Caco-2 (cell line): ENCODE results near the gene ATG10. TPM values are rescaled to one million over a fixed set of nuclear protein-coding genes. Genes with fewer than 3 reads are reported as not detected.

Experiments
- BruUV-seq: library from RNA; stranded (reverse); fragments of 400-500 nt; replicated peaks from 2 replicates; lab custom pipeline; 2021; lab: Mats Ljungman, UMichigan
- CTCF ChIA-PET: fragments of 300-600 bp; sonication (Branson Sonifier 250); formaldehyde crosslinking; loops from one replicate; lab custom pipeline; 2022; ENCODE audit warnings: antibody characterized with exemption; lab: Charles Lee
- POLR2A ChIA-PET: fragments of 300-600 bp; sonication (Branson Sonifier 250); formaldehyde crosslinking; loops from one replicate; lab custom pipeline; 2022; ENCODE audit warnings: antibody characterized with exemption; lab: Charles Lee
- DNase-seq, 2 experiments: peaks; one replicate each; pipeline versions ENCODE4 v3.0.0 to v3.0.0-alpha.2; 2020 to 2022
- H3K27me3 ChIP-seq: replicated peaks from 2 replicates; pipeline ENCODE4 v1.6.0; 2011; ENCODE audit warnings: low read length; ENCODE audit not compliant: control insufficient read depth, insufficient read depth
- H3K36me3 ChIP-seq: 2 replicates; pipeline ENCODE4 v1.5.1; 2011; ENCODE audit warnings: low read length; ENCODE audit not compliant: control insufficient read depth, insufficient read depth
- H3K4me1 ChIP-seq: fragments of 250-450 bp; sonication (Bioruptor Pico); 2 replicates; pipeline ENCODE4 v1.5.1; 2020; ENCODE audit warnings: mild to moderate bottlenecking
- H3K4me3 ChIP-seq: 2 replicates; pipeline ENCODE4 v1.5.1; 2011; ENCODE audit warnings: low read depth, mild to moderate bottlenecking, control low read depth, low read length
- H3K9me3 ChIP-seq: fragments of 250-450 bp; sonication (Bioruptor Pico); 2 replicates; pipeline ENCODE4 v1.5.1; 2020; ENCODE audit warnings: mild to moderate bottlenecking, moderate library complexity
- H3K27ac Mint-ChIP-seq: one replicate; pipeline ENCODE4 v1.8.0; 2022; ENCODE audit warnings: mixed read lengths; ENCODE audit not compliant: unreplicated experiment
- H3K27me3 Mint-ChIP-seq: one replicate; pipeline ENCODE4 v1.8.0; 2022; ENCODE audit warnings: mixed read lengths; ENCODE audit not compliant: insufficient read depth, unreplicated experiment
- H3K36me3 Mint-ChIP-seq: one replicate; pipeline ENCODE4 v1.8.0; 2022; ENCODE audit warnings: mild to moderate bottlenecking, mixed read lengths; ENCODE audit not compliant: insufficient read depth, unreplicated experiment
- H3K4me1 Mint-ChIP-seq: one replicate; pipeline ENCODE4 v1.8.0; 2022; ENCODE audit warnings: low read depth, mixed read lengths; ENCODE audit not compliant: unreplicated experiment
- H3K4me3 Mint-ChIP-seq: one replicate; pipeline ENCODE4 v1.8.0; 2022; ENCODE audit warnings: mild to moderate bottlenecking, moderate library complexity, mixed read lengths; ENCODE audit not compliant: unreplicated experiment
- H3K9me3 Mint-ChIP-seq: one replicate; pipeline ENCODE4 v1.8.0; 2022; ENCODE audit warnings: mixed read lengths; ENCODE audit not compliant: unreplicated experiment
- intact Hi-C: fragments of 100-400 bp; cut with micrococcal nuclease; formaldehyde crosslinking; loops from one replicate; pipeline ENCODE4 v1.10.0; 2022; ENCODE audit not compliant: unreplicated experiment
- total RNA-seq: library from RNA; stranded (reverse); gene quantifications from 2 replicates; pipeline ENCODE4 v1.2.3, GENCODE V29; 2022
- TF ChIP-seq, protein P1 (sequence below), 2 experiments: fragments of 200-600 bp in 1 of 2; IDR thresholded peaks; 1 replicate in 1 of 2; 2 replicates in 1 of 2; pipeline versions ENCODE4 v1.5.1 to v1.8.0; 2011 to 2022; ENCODE audit warnings: antibody characterized with exemption in 1 of 2, control low read depth in 1 of 2, inconsistent platforms in 1 of 2, low read depth in 1 of 2, low read length in 1 of 2, mild to moderate bottlenecking in 1 of 2, moderate library complexity in 1 of 2; ENCODE audit not compliant: insufficient read depth in 1 of 2, severe bottlenecking in 1 of 2, unreplicated experiment in 1 of 2

The ATG10 gene
- total RNA-seq, 1 experiment from 2014 or later, result 5.8 TPM

- H3K4me3 Mint-ChIP-seq, result no peak overlapping the region
- Histone ChIP-seq H3K36me3 (no peaks in the 10 kb centered on the region), H3K27me3 (no peaks in the 10 kb centered on the region), H3K4me3 (no peak overlapping the region), H3K9me3 (no peaks in the 10 kb centered on the region), H3K4me1 (no peaks in the 10 kb centered on the region)
- no peak for DNase-seq
- intact Hi-C loops, result no loop called here
- H3K27ac Mint-ChIP-seq, result no peak overlapping the region
- ChIA-PET CTCF (no interaction called here), POLR2A (no interaction called here)
- no peaks in the 10 kb centered on the region for H3K9me3 Mint-ChIP-seq
- BruUV-seq, result no TSS peak
- TF ChIP-seq, protein P1, sequence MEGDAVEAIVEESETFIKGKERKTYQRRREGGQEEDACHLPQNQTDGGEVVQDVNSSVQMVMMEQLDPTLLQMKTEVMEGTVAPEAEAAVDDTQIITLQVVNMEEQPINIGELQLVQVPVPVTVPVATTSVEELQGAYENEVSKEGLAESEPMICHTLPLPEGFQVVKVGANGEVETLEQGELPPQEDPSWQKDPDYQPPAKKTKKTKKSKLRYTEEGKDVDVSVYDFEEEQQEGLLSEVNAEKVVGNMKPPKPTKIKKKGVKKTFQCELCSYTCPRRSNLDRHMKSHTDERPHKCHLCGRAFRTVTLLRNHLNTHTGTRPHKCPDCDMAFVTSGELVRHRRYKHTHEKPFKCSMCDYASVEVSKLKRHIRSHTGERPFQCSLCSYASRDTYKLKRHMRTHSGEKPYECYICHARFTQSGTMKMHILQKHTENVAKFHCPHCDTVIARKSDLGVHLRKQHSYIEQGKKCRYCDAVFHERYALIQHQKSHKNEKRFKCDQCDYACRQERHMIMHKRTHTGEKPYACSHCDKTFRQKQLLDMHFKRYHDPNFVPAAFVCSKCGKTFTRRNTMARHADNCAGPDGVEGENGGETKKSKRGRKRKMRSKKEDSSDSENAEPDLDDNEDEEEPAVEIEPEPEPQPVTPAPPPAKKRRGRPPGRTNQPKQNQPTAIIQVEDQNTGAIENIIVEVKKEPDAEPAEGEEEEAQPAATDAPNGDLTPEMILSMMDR (IDR thresholded peaks at IDR 0.05; ENCODE audit: insufficient read depth in 1 of 2, low read depth in 1 of 2, low read length in 1 of 2, severe bottlenecking in 1 of 2, unreplicated experiment in 1 of 2), result no peak
- no peaks in the 10 kb centered on the region for H3K36me3 Mint-ChIP-seq
- H3K27me3 Mint-ChIP-seq, result no peaks in the 10 kb centered on the region
- no peaks in the 10 kb centered on the region for H3K4me1 Mint-ChIP-seq
Observed at GRCh38 chr5:82182662-82183061, 210.8 kb downstream of the ATG10 start.

GRCh38 chr5:82183828-82184227, 212.0 kb downstream of the ATG10 start:
- no peak overlapping the region for H3K4me3 ChIP-seq
- BruUV-seq, result no TSS peak
- no peaks in the 10 kb centered on the region for H3K4me1 ChIP-seq
- intact Hi-C loops, result no loop called here
- Mint-ChIP-seq H3K27me3 (no peaks in the 10 kb centered on the region), H3K4me1 (no peaks in the 10 kb centered on the region), H3K36me3 (no peaks in the 10 kb centered on the region), H3K27ac (no peak overlapping the region), H3K9me3 (no peaks in the 10 kb centered on the region), H3K4me3 (no peak overlapping the region)
- DNase-seq, result no peak
- ChIA-PET POLR2A (no interaction called here), CTCF (no interaction called here)
- no peaks in the 10 kb centered on the region for H3K27me3 ChIP-seq
- no peaks in the 10 kb centered on the region for H3K36me3 ChIP-seq
- TF ChIP-seq, protein P1 (IDR thresholded peaks at IDR 0.05; ENCODE audit: insufficient read depth in 1 of 2, low read depth in 1 of 2, low read length in 1 of 2, severe bottlenecking in 1 of 2, unreplicated experiment in 1 of 2), result no peak
- H3K9me3 ChIP-seq, result no peaks in the 10 kb centered on the region

DNA sequence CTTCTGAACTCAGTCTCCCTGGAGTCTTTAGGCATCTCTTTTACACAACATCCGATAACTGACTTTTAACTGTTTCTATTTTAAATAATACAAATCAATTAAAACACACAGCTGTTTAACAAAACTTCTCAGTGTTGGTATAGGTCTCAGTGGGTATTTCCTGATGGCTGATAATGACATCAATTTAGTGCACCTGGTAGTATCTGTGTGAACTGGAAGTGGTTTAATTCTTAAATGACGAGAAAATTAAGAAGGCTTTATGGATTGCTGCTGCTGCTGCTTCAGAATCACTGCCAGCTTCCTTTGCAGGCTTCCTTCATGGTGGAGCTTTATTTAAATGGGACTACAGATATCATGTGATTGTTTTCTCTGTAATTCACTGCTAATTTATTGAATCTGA, 214.0 kb downstream of the ATG10 start:
- Histone ChIP-seq H3K36me3 (no peaks in the 10 kb centered on the region), H3K4me3 (no peak overlapping the region), H3K9me3 (no peaks in the 10 kb centered on the region), H3K4me1 (no peaks in the 10 kb centered on the region), H3K27me3 (no peaks in the 10 kb centered on the region)
- H3K36me3 Mint-ChIP-seq, result no peaks in the 10 kb centered on the region
- H3K9me3 Mint-ChIP-seq, result no peaks in the 10 kb centered on the region
- H3K4me3 Mint-ChIP-seq, result no peak overlapping the region
- H3K4me1 Mint-ChIP-seq, result no peaks in the 10 kb centered on the region
- ChIA-PET POLR2A (no interaction called here), CTCF (no interaction called here)
- H3K27ac Mint-ChIP-seq, result no peak overlapping the region
- intact Hi-C loops, result no loop called here
- no peaks in the 10 kb centered on the region for H3K27me3 Mint-ChIP-seq
- TF ChIP-seq, protein P1 (IDR thresholded peaks at IDR 0.05; ENCODE audit: insufficient read depth in 1 of 2, low read depth in 1 of 2, low read length in 1 of 2, severe bottlenecking in 1 of 2, unreplicated experiment in 1 of 2), result no peak
- no TSS peak for BruUV-seq
- no peak for DNase-seq
